Hypothalamus (tissue), 51 donors: ENCODE measurements around the gene CNP.
"Not testable (repeated sequence)": the region's sequence is repeated elsewhere in the genome, so short reads cannot be mapped to it uniquely, and the experiment has no call there.

Source experiments
- DNase-seq, 51 donors: peaks; one replicate each; lab custom pipeline; 2025; lab: John Stamatoyannopoulos, UW

The CNP gene

GRCh38 chr17:42000413-42001133 lies 34.0 kb downstream of the CNP start:
- no peak for DNase-seq

- no peak for DNase-seq
These were observed 35.1 kb downstream of the CNP start for GRCh38 chr17:42001729-42002128.

GRCh38 chr17:42002175-42002791 lies 35.7 kb downstream of the CNP start:
- DNase-seq, result no peak

- peak in 4 of 51 donors; percentile 7 to 53 (median 22) for DNase-seq
These were observed 36.3 kb downstream of the CNP start for GRCh38 chr17:42002792-42003301.

- DNase-seq, result no peak
These were observed 38.6 kb downstream of the CNP start for GRCh38 chr17:42005166-42005565.

GRCh38 chr17:42009170-42009569 lies 42.6 kb downstream of the CNP start:
- peak in 35 of 51 donors; percentile 9 to 82 (median 46) for DNase-seq

GRCh38 chr17:42010266-42010680 lies 43.7 kb downstream of the CNP start:
- not testable (repeated sequence) for DNase-seq

GRCh38 chr17:42010898-42011516 lies 44.4 kb downstream of the CNP start:
- DNase-seq, result peak in 3 of 51 donors; percentile 5 to 7 (median 6)

- not testable (repeated sequence) for DNase-seq
These were observed 45.8 kb downstream of the CNP start for GRCh38 chr17:42012363-42012762.

GRCh38 chr17:42013740-42014139 lies 47.1 kb downstream of the CNP start:
- DNase-seq, result not testable (repeated sequence)

GRCh38 chr17:42016411-42016831 lies 49.8 kb downstream of the CNP start:
- DNase-seq, result peak in 10 of 51 donors; percentile 5 to 63 (median 24)

- DNase-seq, result peak; percentile 50 to 97 (median 86)
These were observed 50.6 kb downstream of the CNP start, which contains the start of gene DNAJC7 for GRCh38 chr17:42016941-42017865. TSS of gene DNAJC7 (minus strand) at chr17:42017439. CDS start at chr17:42017416, 23 bp downstream.

- no peak for DNase-seq
These were observed 51.2 kb downstream of the CNP start for GRCh38 chr17:42017866-42018200.

GRCh38 chr17:42018339-42018738 lies 51.7 kb downstream of the CNP start:
- no peak for DNase-seq

- no peak for DNase-seq
These were observed 52.4 kb downstream of the CNP start for GRCh38 chr17:42018988-42019387.

GRCh38 chr17:42019509-42020404 lies 53.2 kb downstream of the CNP start, which contains the start of gene NKIRAS2:
TSS of gene NKIRAS2 (plus strand) at chr17:42020090. CDS start at chr17:42021578, 1,488 bp downstream.
- DNase-seq, result peak; percentile 32 to 94 (median 85)

GRCh38 chr17:42020845-42021244 lies 54.2 kb downstream of the CNP start:
- DNase-seq, result not testable (repeated sequence)

- peak in 9 of 51 donors; percentile 2 to 38 (median 15) for DNase-seq
These were observed 57.1 kb downstream of the CNP start for GRCh38 chr17:42023524-42024349.
